ENCODE data around the gene ZNF346.

The ZNF346 gene

GRCh38 chr5:177123789-177124485 lies 101.4 kb downstream of the ZNF346 start:
- no peak for DNase-seq

DNA sequence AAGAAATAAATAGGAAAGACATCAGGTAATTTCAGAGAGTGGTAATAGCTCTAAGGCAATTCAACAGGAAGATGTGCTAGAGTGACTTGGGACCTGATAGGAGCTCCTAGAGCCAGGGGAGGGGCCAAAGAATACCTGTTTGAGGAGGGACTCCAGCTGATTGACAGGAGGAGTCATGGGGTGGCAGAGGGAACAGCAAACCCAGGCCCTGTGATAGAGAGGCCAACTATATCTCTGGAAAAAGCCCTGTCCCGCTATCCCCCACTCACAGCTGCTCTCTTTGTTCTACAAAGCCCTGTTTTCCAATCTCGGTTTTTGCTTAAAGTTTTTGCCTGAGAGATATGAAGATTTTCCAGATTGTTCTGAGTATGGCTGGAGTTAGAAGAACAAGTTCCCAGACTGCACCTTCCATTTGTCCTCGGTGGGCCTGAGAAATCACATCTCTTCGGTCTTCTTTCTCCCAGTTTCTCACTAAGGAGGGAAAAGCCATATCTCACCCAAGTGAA lies 102.0 kb downstream of the ZNF346 start:
- DNase-seq, result no peak

- no peak for DNase-seq
Observed at GRCh38 chr5:177126771-177127170, 104.3 kb downstream of the ZNF346 start.

DNA sequence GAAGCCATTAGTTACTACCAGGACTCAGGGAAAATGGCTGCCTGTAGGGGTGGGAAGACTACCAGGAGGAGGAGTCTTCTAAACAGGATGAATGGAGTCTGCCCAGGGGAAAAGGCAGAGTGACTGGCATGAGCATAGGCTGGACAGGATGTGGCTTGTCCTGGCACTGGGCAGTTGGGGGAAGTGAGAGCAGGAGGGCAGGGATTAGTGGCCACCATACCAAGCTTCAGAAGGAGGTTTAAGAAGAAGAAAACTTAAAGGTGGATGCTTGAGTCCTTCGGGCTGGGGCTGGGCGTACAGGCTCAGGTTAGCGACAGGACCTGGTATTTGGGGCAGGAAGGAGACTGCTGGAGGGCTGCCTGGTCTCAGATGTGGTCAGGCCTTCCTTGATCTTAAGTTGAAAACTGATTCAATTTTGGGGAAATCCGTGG lies 106.1 kb downstream of the ZNF346 start:
- no peak for DNase-seq

GRCh38 chr5:177130211-177131018 lies 107.9 kb downstream of the ZNF346 start:
- DNase-seq, result no peak
